Effector CD8-positive, alpha-beta T cell (primary cell): ENCODE results near the gene PLEKHJ1.
A peak's percentile ranks its signal among the peaks of the same experiment; 100 is the strongest.
"Not testable (repeated sequence)": the region's sequence is repeated elsewhere in the genome, so short reads cannot be mapped to it uniquely, and the experiment has no call there.

ENCODE experiments used
- DNase-seq: peaks from one replicate; lab custom pipeline; 2025; lab: John Stamatoyannopoulos, UW
- total RNA-seq, 4 experiments: gene quantifications; one replicate each; lab custom pipeline; 2026; lab: John Stamatoyannopoulos, UW

Gene PLEKHJ1, protein sequence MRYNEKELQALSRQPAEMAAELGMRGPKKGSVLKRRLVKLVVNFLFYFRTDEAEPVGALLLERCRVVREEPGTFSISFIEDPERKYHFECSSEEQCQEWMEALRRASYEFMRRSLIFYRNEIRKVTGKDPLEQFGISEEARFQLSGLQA
- total RNA-seq = 54.7 to 64.3 (median 57.8) reads per million in 4 experiments

DNA sequence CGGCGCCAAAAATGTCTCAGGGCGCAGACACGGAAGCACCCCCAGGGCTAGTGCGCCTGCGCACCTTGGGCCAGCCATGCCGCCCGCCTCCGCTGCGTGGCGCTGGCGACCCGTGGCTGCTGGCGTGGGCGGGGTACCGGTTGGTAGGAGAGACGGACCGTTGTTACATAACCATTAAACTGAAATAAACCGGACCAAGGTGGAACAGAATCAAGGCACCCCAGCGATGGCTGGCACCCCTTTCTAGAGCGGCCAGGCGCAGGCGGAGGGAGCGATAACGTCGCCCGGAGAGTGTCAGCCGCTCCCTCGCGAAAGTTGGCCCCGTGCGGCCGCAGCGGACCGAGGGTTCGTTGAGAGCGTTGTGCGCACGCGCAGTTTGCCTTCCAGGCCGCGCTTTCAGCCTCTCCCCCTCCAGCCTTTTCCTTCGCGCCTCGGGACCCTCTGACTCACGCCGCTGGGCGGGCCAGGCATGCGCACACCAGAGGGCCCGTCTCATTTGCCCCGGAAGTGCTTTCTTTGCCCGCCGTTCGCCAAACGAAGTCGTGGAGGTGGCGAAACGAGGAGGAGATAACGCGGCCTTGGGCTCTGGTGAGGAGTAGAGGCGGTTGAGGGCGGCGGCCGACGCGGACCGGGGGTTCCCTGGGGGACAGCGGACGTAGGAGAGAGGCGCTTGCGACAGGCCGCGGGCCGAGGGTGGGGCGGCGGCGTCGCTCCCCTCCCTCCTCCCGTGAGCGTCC lies at the start of gene PLEKHJ1, which contains the start of gene SF3A2:
TSS of gene PLEKHJ1 (minus strand) at position 16 of the 737 bp plus-strand sequence. CDS start 81 bp downstream, outside the sequence.
TSS of gene SF3A2 (plus strand) at position 511 of the 737 bp plus-strand sequence. CDS start 6,595 bp downstream, outside the sequence.
- peak; percentile 96 for DNase-seq

DNA sequence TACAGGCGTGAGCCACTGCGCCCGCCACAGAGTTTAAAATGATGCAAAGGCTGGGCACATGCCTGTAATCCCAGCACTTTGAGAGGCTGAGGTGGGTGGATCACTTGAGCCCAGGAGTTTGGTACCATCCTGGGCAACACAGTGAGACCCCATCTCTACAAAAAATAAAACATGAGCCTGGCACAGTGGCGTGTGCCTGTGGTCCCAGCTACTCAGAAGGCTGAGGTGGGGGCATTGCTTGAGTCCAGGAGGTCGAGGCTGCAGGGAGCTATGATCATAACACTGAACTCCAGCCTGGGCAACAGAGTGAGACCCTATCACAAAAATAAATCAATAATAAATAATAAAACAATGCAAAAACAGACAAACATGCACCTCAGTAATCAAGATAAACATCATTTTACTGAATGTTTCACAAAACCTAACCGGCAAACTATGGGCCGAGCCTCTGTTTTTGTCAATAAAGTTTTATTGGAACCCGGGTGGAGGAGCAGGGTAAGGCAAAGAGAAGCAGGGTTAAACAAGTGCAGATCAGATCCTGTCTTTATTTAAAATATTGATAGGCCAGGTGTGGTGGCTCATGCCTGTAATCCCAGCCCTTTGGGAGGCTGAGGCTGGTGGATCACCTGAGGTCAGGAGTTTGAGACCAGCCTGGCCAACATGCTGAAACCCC lies 47.8 kb upstream of the PLEKHJ1 start:
- no peak for DNase-seq

DNA sequence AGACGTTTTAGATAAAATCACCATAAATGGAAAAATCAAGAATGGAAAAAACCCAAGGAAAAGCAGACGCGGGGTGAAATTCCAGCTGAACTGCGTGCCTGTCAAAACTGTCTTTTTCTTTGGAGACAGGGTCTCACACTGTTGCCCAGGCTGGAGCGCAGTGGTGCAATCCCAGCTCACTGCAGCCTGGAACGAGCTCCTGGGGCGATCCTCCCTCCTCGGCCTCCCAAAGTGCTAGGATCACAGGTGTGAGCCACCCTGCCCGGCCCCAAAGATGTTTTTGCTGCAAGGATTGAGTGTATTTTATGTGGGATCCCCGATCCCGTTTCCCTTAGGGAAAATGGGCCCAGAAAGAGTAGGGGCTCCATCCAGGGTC lies 46.7 kb upstream of the PLEKHJ1 start:
- DNase-seq = no peak

DNA sequence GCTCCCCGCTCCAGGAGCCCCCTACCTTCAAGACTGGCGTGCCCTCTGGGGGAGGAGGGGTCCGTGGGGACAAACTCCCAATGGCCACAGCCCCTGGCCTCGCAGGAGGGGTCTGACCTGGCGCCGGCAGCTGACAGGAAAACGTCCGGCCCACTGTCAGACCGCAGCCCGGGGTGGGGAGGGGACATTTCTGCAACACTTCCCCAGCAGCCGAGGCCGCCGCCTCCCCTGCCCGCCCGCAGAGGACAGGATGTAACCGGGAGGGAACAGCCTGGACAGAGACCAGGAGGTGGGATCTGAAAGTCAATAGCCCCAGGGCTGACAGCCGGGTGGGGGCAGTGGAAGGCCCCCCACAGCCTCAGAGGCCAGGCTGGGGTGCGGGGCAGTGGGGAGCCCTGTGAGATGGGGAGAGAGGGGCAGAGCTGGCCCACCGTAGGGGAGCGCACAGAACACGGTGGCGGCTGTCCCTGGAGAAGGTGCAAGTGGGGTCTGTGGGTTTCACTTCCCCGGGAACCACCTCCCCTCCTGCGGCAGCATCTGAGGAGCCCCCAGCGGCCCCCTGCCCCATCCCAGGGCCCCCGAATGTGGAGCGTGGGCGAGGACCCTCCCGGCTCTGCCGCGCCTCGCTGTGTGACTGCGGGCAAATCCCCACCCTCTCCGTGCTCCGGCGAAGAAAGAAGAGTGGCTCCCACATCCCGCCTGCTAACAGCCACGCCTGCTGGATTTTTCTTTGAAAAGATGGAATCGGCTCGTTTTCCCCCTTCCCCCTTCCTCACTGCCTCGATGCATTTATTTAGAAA lies 46.1 kb upstream of the PLEKHJ1 start, which contains the start of gene PEAK3:
TSS of gene PEAK3 (minus strand) at position 114 of the 800 bp plus-strand sequence. CDS start 1,244 bp downstream, outside the sequence.
- no peak for DNase-seq

DNA sequence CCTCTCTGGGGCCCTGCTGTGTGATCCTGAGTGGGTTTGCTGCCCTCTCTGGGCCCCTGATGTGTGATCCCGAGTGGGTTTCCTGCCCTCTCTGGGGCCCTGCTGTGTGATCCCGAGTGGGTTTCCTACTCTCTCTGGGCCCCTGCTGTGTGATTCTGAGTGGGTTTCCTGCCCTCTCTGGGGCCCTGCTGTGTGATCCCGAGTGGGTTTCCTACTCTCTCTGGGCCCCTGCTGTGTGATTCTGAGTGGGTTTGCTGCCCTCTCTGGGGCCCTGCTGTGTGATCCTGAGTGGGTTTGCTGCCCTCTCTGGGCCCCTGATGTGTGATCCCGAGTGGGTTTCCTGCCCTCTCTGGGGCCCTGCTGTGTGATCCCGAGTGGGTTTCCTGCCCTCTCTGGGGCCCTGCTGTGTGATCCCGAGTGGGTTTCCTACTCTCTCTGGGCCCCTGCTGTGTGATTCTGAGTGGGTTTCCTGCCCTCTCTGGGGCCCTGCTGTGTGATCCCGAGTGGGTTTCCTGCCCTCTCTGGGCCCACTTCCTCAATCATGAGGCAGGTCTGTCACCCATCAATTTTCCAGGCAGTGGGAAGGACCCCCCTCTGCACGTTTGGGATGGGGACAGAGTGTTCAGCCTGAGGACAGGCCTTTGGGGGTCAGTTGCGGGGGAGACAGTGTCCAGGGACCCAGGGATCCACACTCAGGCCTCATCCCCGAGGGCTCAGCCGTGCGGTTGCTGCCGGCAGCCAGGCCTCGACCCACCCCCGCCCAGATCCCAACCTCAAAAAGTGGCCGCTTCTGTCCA lies 45.3 kb upstream of the PLEKHJ1 start:
- DNase-seq = not testable (repeated sequence)

DNA sequence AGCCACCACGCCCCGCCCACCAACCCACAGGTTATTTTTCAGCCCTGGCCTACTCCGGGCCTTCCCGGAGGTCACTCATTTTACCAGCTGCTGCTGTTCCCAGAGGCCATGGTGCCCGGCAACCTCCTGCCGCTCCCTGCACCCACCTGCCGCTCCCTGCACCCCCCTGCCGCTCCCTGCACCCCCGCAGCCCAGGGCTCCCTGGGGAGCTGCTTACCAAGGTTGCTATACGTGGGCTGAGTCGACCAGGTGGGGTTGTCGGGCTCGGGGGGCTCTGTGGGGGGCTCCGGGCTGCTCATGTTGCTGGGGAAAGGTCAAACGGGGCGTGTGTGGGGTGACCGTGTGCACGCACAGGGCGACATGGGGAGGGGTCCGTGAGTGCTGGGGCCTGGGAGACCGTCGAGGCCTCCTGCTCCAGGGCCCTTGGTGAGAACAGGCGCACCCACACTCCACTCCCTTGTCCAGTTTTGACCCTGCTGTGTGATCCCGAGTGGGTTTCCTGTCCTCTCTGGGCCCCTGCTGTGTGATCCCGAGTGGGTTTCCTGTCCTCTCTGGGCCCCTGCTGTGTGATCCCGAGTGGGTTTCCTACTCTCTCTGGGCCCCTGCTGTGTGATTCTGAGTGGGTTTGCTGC lies 44.6 kb upstream of the PLEKHJ1 start:
- no peak for DNase-seq

DNA sequence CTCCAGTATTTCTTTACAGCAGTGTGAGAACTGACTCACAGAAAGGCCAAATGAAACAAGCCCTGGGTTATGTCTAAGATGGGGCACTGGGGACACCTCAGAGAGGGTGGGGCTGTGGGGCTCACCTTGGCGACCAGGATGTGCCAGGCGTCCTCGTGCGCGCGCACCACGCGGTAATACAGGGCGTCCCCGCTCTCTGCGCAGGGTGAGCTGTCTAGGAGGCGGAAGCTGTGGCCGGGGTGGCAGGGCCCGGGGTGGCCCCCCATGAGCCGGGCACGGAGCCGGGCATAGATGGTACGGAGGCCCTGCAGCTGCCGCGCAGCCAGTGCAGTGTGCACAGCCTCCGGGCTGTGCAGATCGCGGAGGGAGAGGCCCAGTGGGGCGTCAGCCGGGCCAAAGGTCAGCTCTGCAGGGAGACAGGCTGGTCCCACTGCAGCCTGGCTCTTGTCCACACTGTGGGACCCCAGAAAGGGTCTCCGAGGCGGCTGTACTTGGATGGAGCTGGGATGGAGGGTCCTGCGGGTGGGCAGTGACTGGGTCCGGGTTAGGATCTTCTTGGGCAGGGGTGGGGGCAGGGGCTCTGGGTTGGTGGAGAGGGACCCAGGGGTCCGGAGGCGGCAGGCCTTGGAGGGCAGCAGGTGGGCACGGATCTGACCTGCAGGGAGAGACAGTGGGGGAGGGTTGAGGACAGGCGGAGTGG lies 42.5 kb upstream of the PLEKHJ1 start:
- no peak for DNase-seq

DNA sequence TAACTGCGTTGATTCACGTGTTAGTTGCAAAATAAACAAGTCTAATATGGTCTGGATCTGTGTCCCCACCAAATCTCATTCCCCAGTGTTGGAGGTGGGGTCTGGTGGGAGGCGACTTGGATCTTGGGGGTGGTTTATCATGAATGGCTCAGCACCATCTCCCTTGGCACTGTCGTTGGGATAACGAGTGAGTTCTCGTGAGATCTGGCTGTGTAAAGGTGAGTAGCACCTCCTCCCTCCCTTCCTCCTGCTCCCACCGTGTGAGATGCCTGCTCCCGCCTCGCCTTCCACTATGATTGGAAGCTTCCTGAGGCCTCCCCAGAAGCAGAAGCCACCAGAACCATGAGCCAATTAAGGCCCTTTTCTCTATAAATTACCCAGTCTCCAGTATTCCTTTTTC lies 41.0 kb upstream of the PLEKHJ1 start:
- no peak for DNase-seq

DNA sequence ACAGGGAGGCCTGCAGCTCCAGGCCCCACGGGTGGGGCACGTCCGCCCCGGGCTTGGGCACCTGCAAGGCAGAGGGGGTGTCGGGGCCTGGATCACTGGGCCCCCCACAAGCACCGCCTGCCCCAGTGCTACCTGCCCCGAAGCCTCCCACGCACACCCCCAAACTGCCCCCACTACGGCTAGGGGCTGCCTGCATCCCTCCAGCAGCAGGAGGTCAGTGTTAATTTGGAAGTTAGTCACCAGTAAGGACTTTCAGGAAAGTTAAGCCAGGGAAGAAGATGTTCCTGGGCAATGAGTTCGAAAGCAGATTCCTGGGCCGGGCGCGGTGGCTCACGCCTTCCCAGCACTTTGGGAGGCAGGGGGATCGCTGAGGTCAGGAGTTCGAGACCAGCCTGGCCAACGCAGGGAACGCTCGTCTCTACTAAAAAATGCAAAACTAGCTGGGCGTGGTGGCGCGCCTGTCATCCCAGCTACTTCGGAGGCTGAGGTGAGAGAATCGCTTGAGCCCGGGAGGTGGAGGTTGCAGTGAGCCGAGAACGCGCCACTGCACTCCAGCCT lies 40.4 kb upstream of the PLEKHJ1 start:
- DNase-seq = no peak

DNA sequence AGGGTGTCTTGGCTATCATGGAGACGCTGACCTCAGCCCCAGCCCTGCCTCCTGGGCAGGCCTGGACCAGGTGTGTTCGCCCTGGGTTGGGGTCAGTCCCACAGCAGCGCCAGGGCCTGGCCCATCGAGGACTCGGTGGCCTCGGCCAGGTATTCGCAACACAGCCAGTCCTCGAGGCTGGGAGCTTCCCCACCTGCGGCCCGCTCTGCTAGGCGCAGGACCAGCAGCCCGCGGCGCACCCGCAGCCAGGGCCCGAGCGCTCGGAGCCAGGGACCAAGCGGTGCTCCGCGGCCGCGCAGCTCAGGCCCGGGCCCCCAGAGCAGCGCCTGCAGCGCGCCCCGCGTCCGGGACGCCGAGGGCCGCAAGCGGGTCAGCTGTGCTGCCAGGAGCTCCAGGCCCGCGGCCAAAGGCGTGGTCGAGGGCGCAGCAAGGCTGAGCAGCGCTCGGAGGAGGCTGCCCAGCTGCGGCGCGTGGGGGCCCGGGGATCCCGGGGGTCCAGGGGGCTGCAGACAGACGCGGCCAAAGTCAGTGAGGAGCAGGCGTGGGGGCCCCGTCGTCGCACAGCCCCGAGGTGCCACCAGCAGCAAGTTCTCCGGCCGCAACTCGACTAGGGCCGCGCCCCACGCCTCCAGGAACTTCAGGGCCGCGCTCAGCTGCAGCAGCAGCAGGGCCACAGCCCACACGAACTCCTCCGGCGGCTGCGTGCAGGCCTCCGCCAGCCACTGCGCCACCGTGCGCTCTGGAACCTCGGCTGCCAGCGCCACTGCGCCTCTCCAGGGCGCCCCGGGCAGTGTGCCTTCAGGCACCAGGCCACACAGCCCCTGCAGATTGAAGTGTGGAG lies 39.7 kb upstream of the PLEKHJ1 start:
- DNase-seq = no peak

DNA sequence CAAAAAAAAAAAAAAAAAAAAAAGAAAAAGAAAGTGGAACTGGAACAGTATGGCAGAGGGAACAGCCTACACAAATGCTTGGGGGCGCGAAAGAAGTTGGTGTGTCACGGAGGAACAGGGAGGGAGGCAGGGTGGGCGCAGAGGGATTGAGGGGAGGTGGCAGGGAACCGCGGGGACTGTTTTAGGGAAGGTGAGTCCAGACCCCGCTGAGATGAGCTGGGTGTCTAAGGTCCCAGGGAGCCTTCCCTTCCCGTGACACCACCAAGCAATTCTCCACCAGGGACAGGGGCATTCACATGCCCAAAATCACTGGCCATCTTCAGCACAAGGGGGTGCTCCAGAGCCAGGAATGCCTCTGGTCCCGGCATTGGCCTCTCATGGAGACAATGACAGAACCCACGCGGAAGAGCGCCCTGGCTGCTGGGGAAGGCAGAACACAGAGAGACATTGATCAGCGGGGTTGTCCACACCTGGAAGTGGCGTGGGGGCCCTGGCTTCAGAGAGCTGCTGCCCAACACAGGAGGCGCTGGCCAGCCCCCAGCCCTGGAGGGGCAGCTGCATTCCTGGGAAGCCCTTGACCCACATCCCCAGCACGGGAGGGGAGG lies 38.9 kb upstream of the PLEKHJ1 start:
- DNase-seq = peak; percentile 31

DNA sequence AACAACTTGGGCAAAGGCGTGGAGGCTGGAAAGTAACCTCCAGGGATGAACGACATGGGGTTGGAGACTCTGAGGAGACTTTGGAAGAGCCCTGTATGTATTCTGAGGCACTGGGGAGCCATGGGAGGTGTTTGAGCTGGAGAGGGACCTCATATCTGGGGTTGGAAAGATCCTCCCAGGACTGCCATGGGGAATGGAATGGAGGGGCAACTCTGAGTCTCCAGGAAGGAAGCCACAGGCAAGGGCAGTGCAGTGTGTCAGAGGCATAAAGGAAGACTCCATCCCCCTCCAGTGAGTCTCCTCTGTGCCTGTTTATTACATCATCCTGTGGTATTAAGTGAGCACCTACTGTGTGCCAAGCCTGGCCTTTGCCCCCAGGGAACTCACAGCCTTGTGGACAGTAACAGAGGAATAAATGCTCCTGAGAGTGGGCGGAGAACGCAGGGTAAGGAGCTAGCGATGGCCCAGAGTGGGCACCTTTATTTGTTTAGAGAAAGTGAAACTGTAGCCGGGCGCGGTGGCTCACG lies 38.1 kb upstream of the PLEKHJ1 start:
- DNase-seq = no peak

DNA sequence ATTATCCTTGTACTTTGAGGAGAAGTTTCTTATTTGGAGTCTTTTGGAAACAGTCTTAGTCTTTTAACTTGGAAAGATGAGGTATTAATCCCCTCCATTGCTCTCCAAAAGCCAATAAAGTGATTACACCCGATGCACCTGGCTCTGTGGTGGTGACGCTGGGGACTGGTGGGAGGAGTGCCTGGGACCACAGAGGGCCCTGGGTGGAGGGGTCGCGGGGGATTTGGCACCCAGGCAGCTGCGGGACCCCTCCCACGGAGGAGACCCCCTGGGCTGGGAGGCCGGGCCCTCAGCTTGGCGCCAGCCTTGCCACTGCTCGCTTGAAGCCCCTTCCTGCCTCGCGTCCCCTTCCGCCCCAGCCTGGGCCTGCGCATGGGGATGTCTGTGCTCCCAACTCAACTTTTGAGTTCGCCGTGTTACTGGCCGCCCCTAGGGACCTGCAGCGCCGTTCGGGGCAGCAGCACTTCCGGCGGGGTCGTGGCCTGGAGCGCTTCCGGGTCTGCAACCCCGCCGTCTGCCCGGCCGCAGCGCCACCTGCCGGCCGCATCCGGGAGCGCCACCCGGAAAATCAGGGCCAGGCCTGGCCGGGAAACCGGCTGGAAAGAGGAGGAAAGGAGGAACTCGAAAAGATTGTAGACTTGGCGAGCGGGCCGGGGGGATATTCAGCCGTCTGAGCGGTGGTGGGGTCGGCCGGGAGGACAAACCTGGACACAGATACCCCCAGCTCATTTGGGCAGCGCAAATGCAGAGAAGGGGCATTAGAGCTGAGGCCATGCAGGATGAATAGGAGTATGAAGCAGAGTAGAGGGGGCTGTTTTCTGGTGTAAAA lies 37.4 kb upstream of the PLEKHJ1 start:
- DNase-seq = peak; percentile 72

DNA sequence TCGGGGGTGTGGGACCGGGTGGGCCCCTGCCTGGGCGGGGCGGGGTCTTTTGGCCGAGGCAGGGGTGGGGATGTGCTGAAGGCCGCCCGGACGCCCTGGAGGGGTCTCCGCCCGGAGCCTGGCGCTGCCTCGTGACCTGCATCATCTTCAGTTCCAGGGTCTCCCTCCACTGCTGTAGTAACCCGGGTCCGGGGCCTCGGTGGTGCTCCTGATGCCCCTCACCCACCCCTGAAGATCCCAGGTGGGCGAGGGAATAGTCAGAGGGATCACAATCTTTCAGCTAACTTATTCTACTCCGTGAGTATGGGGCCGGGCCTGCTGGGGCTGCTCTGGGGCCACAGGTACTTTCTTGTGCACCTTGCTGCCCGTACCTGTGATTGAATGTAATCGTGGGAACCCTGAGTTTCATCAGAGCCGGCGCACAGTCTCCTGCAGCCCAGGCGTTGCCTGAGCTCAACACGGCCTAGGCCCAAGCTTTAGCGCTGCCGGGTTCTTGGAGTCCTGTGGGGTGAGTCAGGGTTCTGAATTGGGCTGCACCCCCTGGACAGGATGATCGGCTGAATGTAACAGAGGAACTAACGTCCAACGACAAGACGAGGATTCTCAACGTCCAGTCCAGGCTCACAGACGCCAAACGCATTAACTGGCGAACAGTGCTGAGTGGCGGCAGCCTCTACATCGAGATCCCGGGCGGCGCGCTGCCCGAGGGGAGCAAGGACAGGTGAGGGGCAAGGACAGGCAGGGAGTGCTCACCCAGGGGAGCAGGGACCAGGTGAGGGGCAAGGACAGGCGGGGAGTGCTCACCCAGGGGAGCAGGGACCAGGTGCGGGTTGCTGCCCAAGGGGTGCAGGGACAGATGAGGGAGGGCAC lies 35.3 kb upstream of the PLEKHJ1 start:
- no peak for DNase-seq

DNA sequence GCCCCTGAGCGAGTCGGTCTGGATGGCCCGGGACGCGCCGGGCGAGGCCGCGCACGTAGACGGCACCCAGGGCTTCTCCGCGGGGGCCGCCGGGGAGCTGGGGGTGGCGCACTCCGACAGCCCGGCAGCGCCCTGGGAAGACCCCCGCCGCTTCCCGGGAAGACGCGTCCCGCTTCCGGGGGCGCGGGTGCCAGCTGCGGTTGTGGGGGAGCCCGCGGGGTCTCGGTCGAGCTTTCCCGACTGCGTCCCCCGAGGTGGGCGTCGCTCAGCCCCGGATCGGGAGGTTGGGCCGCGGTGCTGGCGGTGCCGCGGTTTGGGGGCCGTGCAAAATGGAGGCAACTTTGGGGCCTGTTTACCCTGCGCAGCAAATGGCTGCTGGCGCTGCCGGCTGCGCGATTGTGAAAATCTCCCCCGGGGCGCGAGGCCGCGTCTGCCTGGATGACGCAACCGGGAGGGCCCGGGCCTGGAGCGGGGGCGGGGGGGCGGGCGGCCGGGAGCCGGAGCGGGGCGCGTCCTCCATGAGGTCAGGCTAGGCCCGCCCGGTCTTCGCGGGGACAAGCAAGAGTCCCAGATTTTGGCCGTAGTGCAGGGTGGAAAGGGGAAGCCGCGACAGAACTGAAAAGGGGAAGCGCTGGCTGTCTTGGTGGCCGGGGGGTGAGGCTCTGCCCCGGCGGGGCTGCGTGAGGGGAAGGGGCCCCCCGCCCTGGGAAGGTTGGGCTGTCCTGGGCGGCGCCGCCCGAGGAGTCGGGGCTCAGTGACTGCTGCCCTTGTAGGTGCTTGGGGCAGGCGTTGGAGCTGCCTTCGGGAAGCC lies 34.5 kb upstream of the PLEKHJ1 start:
- DNase-seq = peak; percentile 55

DNA sequence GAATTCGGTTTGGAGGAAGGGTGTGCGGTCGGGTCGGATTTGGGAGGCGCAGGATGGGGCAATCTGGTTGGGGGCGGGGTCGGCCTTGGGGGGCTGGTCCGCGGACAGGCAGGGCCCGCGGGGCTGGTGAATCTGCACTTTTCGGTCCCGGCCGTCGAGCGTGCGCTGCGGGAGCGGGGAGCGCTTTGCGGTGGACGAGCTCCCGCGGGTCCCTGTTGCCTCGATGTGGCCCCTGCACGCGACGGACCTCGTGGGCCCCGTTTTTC lies 34.0 kb upstream of the PLEKHJ1 start:
- peak; percentile 41 for DNase-seq
